K562 (cell line): ENCODE data around the gene APOC4. TPM values are rescaled to one million over a fixed set of nuclear protein-coding genes. Genes with fewer than 3 reads are reported as not detected.

Experiments used
- ADNP ChIP-seq: fragments of 200-800 bp; sonication (Bioruptor generic); IDR thresholded peaks from 2 replicates; pipeline ENCODE4 v1.6.1; 2016; ENCODE audit warnings: missing genetic modification characterization, missing compliant biosample characterization
- ATF3 ChIP-seq, 2 experiments: fragments of 450-650 bp in 1 of 2; sonication (generic) in 1 of 2; formaldehyde crosslinking in 1 of 2; IDR thresholded peaks in 1 of 2; conservative IDR thresholded peaks in 1 of 2; 2 replicates each; pipeline versions ENCODE4 v1.6.1 to v1.8.1; 2016 to 2023; ENCODE audit warnings: mild to moderate bottlenecking in 2 of 2, moderate library complexity in 2 of 2, inconsistent platforms in 1 of 2, missing genetic modification reagents in 1 of 2
- ATF4 ChIP-seq: fragments of 450-650 bp; formaldehyde crosslinking; IDR thresholded peaks from 2 replicates; pipeline ENCODE4 v1.4.0; 2022; ENCODE audit warnings: mild to moderate bottlenecking, moderate library complexity
- BCOR ChIP-seq: fragments of 450-650 bp; IDR thresholded peaks from 2 replicates; pipeline ENCODE4 v1.6.1; 2016
- CAMTA2 ChIP-seq: fragments of 250-450 bp; sonication (Bioruptor Pico); conservative IDR thresholded peaks from 2 replicates; pipeline ENCODE4 v1.5.1; 2022
- ELF2 ChIP-seq: fragments of 250-450 bp; sonication (Bioruptor Pico); IDR thresholded peaks from 2 replicates; pipeline ENCODE4 v1.5.0; 2021; ENCODE audit warnings: mild to moderate bottlenecking
- MAX ChIP-seq: sonication (generic); formaldehyde crosslinking; IDR thresholded peaks from 2 replicates; pipeline ENCODE4 v1.9.0; 2022; ENCODE audit warnings: mild to moderate bottlenecking, missing genetic modification reagents
- MAZ ChIP-seq, 2 experiments: fragments of 450-650 bp in 1 of 2; sonication (generic) in 1 of 2; formaldehyde crosslinking; IDR thresholded peaks in 1 of 2; conservative IDR thresholded peaks in 1 of 2; 2 replicates each; pipeline versions ENCODE4 v1.4.0 to v1.5.0; 2020; ENCODE audit warnings: mild to moderate bottlenecking in 1 of 2, missing genetic modification reagents in 1 of 2
- PHB2 ChIP-seq: fragments of 450-650 bp; IDR thresholded peaks from 2 replicates; pipeline ENCODE4 v1.6.1; 2017; ENCODE audit warnings: low read depth
- RB1 ChIP-seq: fragments of 450-650 bp; IDR thresholded peaks from 2 replicates; pipeline ENCODE4 v1.6.1; 2017; ENCODE audit warnings: low read depth, mild to moderate bottlenecking
- REST ChIP-seq, 2 experiments: fragments of 450-650 bp; formaldehyde crosslinking in 1 of 2; IDR thresholded peaks; 2 replicates each; pipeline versions ENCODE4 v1.4.0 to v1.6.1; 2014 to 2020; ENCODE audit warnings: mild to moderate bottlenecking in 2 of 2, borderline replicate concordance in 1 of 2, low read depth in 1 of 2
- THRB ChIP-seq: fragments of 450-650 bp; formaldehyde crosslinking; conservative IDR thresholded peaks from 2 replicates; pipeline ENCODE4 v1.4.0; 2022; ENCODE audit warnings: mild to moderate bottlenecking, missing genetic modification characterization
- polyA plus RNA-seq, 8 experiments: library from polyadenylated mRNA; depleted of rRNA in 4 of 8; stranded (reverse) in 5 of 8; unstranded in 3 of 8; fragments of >200 nt; fragmentation: Nextera tagmentation in 2 of 8; fragmentation: Illumina TruSeq in 1 of 8; extraction: Ambion mirVana in 2 of 8; extraction: Trizol in 1 of 8; gene quantifications; 2 replicates each; pipeline versions ENCODE4 v1.2.1 to v1.2.3, GENCODE V29; 2011 to 2014; ENCODE audit warnings: inconsistent platforms in 1 of 8, missing spikeins in 1 of 8
- total RNA-seq, 7 experiments: library from RNA; depleted of rRNA in 6 of 7; stranded (reverse); fragments of >200 nt in 6 of 7; fragmentation: Illumina TruSeq in 2 of 7; extraction: Trizol in 2 of 7; gene quantifications; 2 replicates each; pipeline versions ENCODE4 v1.2.1 to v1.2.3, GENCODE V29; 2011 to 2021; ENCODE audit warnings: low replicate concordance in 1 of 7

APOC4 gene
- total and polyA plus RNA-seq, 9 of the 15 experiments (the other 6 are each of a cell fraction or from before 2014, with no cell fraction given): 0.46 TPM; not detected in 8

GRCh38 chr19:44904426-44904994 lies 37.5 kb upstream of the APOC4 start (continued):
- TF ChIP-seq REST (IDR thresholded peaks at IDR 0.05; ENCODE audit: borderline replicate concordance) (peak; percentile 9; the same call in 1 of the 2 replicates), REST (CRISPR knock-in tag; IDR thresholded peaks at IDR 0.05; ENCODE audit: low read depth) (no peak), ATF4 (CRISPR knock-in tag) (0 out of 2 replicates have a peak, but pooled peaks have one; percentile 16), MAZ (CRISPR knock-in tag; conservative IDR thresholded peaks at IDR 0.05 in 1 of 2, IDR thresholded peaks at IDR 0.05 in 1 of 2) (peak in 1 of 2 experiments; percentile 16; a peak in 1 of 4 replicates), RB1 (0 out of 2 replicates have a peak, but pooled peaks have one; percentile 20), MAX (peak; percentile 42; the same call in 1 of the 2 replicates), CAMTA2 (0 out of 2 replicates have a peak, but pooled peaks have one; percentile 19), PHB2 (no peak), ATF3 (IDR thresholded peaks at IDR 0.05) (no peak), ATF3 (CRISPR knock-in tag; conservative IDR thresholded peaks at IDR 0.05) (no peak), ELF2 (CRISPR knock-in tag) (0 out of 2 replicates have a peak, but pooled peaks have one; percentile 9), ADNP (peak; percentile 44; the same call in 1 of the 2 replicates), BCOR (no peak; the same call in 1 of the 2 replicates), THRB (CRISPR knock-in tag) (peak; percentile 64; the same call in 1 of the 2 replicates)
